NCI-H510A (cell line): ENCODE results near the gene TSSK6.

Experiments used
- DNase-seq: peaks from one replicate; lab custom pipeline; 2025; lab: John Stamatoyannopoulos, UW

TSSK6 gene

DNA sequence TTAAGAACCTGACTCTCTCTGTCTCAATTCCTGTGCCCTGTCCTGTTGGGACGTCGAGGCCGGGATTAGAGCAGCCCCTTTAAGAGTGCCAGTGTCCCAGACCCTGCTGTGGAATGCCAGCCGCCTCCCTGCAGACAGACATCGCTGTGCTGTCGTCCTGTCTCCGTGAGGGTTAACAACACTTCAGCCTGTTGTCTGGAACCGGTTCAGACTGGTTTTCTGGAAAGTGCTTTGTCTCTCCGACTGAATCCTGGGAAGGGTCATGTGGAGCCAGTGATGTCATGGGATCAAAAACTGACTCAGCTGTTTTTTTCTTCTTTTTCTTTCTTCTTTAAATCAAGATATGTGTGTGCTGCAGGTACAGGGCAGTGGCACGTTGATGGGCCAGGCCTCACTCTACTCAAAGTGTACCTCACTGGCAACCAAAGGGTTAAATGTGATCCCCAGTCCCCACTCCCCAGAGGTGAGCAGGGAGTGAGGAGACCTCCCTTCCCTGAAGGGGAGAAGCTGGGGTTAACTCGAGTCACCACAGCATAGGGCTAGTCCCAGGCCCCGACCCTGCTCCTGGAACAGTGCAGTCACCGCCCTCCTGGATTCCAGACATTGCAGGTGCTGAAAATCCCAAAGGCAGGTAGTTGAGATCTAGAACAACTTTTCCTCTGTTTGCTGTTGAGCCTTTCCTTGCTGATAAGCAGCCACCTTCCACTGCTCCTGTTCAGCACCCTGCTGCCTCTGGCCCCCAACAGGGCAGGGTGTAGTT lies 50.8 kb downstream of the TSSK6 start:
- peak; percentile 81 for DNase-seq
